GM19099 (cell line): ENCODE data around the gene TNFRSF1B.

Experiments
- POLR2A ChIP-seq: IDR thresholded peaks from 3 replicates; pipeline ENCODE4 v1.6.1; 2011; ENCODE audit warnings: low read depth; ENCODE audit not compliant: insufficient read length; ENCODE audit errors: extremely low read depth

The TNFRSF1B gene

GRCh38 chr1:12147201-12147701 lies 19.5 kb upstream of the TNFRSF1B start:
- TF ChIP-seq POLR2A = no peak

GRCh38 chr1:12148160-12148957 lies 18.4 kb upstream of the TNFRSF1B start:
- TF ChIP-seq POLR2A = peak; percentile 25

GRCh38 chr1:12148958-12149790 lies 17.6 kb upstream of the TNFRSF1B start:
- no peak for TF ChIP-seq POLR2A

DNA sequence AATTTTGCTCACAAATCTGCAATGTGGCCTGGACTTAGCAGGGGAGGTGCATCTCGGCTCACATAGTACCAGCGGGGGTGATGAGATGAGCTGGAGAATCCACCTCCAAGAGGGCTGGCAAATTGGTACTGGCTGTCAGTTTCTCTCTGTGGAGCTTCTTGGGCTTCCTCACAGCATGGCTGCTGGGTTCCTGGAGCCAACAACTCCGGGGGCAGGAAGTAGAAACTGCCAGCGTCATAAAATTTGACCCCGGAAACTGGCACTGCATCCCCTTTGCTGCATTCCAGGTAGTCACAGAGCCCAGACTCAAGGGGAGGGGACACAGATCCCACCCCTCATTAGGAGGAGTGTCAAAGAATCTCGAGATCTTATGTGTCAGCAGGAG lies 17.0 kb upstream of the TNFRSF1B start:
- TF ChIP-seq POLR2A = no peak

DNA sequence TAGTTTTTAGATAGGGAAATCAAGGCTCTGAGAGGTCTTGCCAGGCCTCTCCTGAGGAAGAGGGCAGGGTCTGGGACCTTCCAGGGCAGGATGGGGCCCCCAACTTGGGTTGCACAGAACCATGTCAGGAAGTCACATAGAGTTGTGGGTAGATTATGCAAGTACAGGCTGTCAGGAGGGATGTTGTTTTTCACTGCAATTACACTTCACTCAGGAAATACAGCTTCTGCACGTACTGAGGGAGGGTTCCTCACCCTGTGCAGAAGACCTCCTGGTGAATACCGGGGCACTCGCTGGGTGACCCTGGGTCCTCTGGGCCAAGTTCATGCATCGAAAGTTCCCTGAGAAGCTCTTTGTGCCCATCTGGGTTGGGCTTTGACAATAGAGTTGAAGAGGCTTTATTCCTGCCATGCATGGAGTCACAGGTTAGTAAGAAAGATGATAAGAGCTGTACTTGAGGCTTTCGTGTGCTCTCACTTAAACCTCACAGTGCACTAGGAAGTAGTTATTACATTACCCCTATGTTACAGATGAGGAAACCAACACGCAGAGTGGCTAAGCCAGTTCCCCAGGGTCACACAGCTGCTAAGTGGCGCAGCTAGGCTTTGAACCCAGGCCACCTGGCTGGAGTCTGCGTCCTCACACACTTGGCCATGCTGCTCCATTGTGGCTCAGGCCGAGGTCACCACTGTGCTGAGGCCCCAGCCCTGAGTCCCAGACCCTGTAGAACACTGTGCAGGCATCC lies 16.2 kb upstream of the TNFRSF1B start:
- TF ChIP-seq POLR2A = peak; percentile 30

- no peak for TF ChIP-seq POLR2A
These were observed 15.3 kb upstream of the TNFRSF1B start for GRCh38 chr1:12151465-12151864.

- TF ChIP-seq POLR2A = peak; percentile 46
These were observed 14.5 kb upstream of the TNFRSF1B start for GRCh38 chr1:12152113-12152891.

GRCh38 chr1:12153181-12153785 lies 13.5 kb upstream of the TNFRSF1B start:
- peak; percentile 54 for TF ChIP-seq POLR2A

- no peak for TF ChIP-seq POLR2A
These were observed 11.5 kb upstream of the TNFRSF1B start for GRCh38 chr1:12155328-12155727.

DNA sequence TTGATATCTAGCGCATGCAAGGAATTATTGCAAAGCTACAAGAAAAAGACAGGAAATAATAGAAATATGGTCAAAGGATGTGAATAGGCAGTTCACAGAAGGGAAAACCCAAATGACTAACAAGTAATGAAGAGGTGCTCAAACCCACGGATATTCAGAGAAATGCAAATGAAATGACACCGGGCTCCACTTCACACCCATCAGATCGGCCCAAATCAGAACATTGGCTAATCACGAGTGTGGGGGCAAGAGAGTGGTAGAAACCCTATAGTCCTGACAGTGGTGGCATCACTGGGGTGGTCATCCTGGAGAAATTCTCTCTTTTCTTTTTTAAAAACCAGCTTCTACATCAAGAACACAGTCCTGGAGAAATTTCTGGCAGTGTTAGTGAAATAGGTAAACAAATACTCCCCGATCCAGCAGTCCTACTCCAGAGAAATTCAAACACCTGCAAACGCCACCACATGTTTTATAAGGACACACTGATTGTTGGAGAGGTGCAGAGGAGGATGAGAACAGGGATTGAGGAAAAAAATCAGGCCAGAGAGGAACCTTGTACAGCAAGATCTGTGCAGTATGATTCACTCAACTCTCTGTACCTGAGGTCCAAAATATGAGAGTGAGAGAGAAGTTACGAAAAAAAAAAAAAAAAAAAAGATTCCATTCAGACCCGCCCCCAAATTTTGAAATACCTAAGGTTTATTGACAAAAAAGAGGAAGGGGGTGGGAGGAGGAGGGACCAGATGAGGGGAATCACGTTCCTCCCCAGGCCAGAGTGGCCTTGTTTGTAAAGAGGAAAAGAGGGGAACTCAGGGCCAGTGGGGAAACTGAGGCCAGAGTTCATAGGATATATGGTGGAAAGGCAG lies 9.2 kb upstream of the TNFRSF1B start:
- peak; percentile 33 for TF ChIP-seq POLR2A

DNA sequence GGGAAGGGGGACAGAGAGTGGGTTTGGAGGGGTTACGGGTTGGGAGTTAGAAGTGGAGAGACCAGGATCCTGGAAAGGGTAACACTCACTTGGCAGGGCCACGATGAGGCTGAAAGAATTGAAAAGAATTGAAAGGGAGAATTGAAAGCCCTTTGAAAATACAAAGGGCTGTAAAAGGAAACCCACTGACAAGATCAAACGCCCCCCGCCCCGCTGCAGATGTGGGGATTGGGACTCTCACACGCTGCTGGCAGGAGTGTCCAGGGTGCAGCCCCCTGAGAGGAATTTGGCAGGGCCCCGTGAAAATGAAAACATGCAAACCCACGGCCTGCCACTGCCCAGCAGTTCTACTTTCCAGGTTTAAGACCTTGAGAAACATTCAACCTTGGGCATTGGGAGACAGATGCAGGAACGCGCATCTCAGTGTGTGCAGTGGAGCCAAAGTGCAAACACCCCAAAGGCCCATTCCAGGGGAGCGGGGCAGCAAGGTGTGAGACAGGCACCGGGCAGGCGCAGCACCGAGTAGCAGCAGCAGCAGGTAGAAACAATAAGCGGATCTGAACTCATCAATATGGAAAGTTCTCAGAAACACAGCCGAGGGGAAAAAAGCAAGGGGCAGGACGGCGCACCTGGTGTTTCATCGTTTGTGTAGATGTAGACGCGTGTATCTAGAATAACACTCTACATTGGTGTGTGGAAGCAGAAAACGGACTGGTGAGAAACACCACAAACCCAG lies 8.3 kb upstream of the TNFRSF1B start:
- TF ChIP-seq POLR2A = no peak

DNA sequence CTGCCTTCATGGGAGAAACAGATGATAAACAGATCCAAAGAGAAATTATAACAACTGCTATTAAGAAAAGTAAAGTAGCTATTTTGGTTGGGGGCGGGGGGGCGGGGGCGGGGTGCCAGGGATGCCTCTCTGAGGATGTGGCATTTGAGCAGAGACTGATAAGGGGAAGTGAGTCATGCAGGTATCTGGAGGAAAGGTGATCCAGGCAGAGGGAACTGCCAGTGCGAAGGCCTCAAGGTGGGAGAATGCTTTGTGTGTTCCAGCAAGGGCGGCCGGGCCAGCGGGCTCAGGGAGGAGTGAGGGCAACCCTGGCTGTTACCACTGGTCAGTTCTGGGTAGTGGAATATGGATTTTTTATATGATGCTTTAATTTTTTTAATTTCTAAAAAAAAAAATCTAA lies 7.0 kb upstream of the TNFRSF1B start:
- no peak for TF ChIP-seq POLR2A

GRCh38 chr1:12161324-12161661 lies 5.5 kb upstream of the TNFRSF1B start:
- TF ChIP-seq POLR2A = no peak
